Measurements from ENCODE around the gene CEP128. TPM values are rescaled to one million over a fixed set of nuclear protein-coding genes. Genes with fewer than 3 reads are reported as not detected.

The CEP128 gene
- total and polyA plus RNA-seq, 7 experiments from 2014 or later, result 4.2 to 22.8 (median 9.9) TPM

- H3K27ac ChIP-seq (ENCODE audit: low read depth, low read length), result no peak overlapping the region
- no peak overlapping the region for H3K4me3 ChIP-seq (ENCODE audit: low read length)
- DNase-seq (no peak), ATAC-seq (no peak)
- H3K4me1 Mint-ChIP-seq, result peaks cover 0 to 39% (median 5%) of the 10 kb centered on the region in 7 donors
- peaks cover 0 to 15% (median 13%) of the 10 kb centered on the region in 5 donors for H3K27me3 Mint-ChIP-seq
- no peak overlapping the region for H3K4me3 Mint-ChIP-seq
- no peak overlapping the region for H3K27ac Mint-ChIP-seq
- no peaks in the 10 kb centered on the region for H3K27me3 ChIP-seq (ENCODE audit: control insufficient read depth in 2 of 2, insufficient read depth in 2 of 2, low read length in 2 of 2)
- peaks cover 0 to 15% (median 0%) of the 10 kb centered on the region in 5 donors for H3K36me3 Mint-ChIP-seq
- H3K9me3 ChIP-seq (ENCODE audit: control insufficient read depth in 2 of 3, low read length in 3 of 3), result no peaks in the 10 kb centered on the region
- H3K9me3 Mint-ChIP-seq, result peaks cover 0 to 4% (median 0%) of the 10 kb centered on the region in 11 donors
- no peaks in the 10 kb centered on the region for H3K4me1 ChIP-seq (ENCODE audit: control insufficient read depth in 2 of 2, insufficient read depth in 2 of 2, low read length in 2 of 2)
- H3K36me3 ChIP-seq (ENCODE audit: control insufficient read depth in 2 of 3, insufficient read depth in 3 of 3, low read length in 3 of 3), result no peaks in the 10 kb centered on the region
- ChIA-PET CTCF (interaction anchor here (1.0 kb wide), 1 partner anchor 38 kb away, joined by 3 read pairs; no protein-coding TSS in a partner anchor), POLR2A (no interaction called here)
- intact Hi-C loops (cut with micrococcal nuclease), result loop anchor here in 1 of 2 donors (10.0 kb wide), 1 partner anchor 47 kb away; no protein-coding TSS in a partner anchor
Observed at GRCh38 chr14:80981673-80982072, 40.1 kb upstream of the CEP128 start.

- no peaks in the 10 kb centered on the region for H3K4me1 ChIP-seq (ENCODE audit: control insufficient read depth in 2 of 2, insufficient read depth in 2 of 2, low read length in 2 of 2)
- H3K27me3 Mint-ChIP-seq, result peaks cover 0 to 15% (median 11%) of the 10 kb centered on the region in 5 donors
- H3K4me1 Mint-ChIP-seq, result peaks cover 0 to 41% (median 5%) of the 10 kb centered on the region in 7 donors
- H3K36me3 Mint-ChIP-seq, result peaks cover 0 to 16% (median 0%) of the 10 kb centered on the region in 5 donors
- DNase-seq (no peak), ATAC-seq (no peak)
- no peak overlapping the region for H3K4me3 ChIP-seq (ENCODE audit: low read length)
- no peak overlapping the region for H3K27ac Mint-ChIP-seq
- H3K27me3 ChIP-seq (ENCODE audit: control insufficient read depth in 2 of 2, insufficient read depth in 2 of 2, low read length in 2 of 2), result no peaks in the 10 kb centered on the region
- POLR2A ChIA-PET, result no interaction called here
- H3K4me3 Mint-ChIP-seq, result no peak overlapping the region
- H3K36me3 ChIP-seq (ENCODE audit: control insufficient read depth in 2 of 3, insufficient read depth in 3 of 3, low read length in 3 of 3), result no peaks in the 10 kb centered on the region
- no peaks in the 10 kb centered on the region for H3K9me3 ChIP-seq (ENCODE audit: control insufficient read depth in 2 of 3, low read length in 3 of 3)
- no peak overlapping the region for H3K27ac ChIP-seq (ENCODE audit: low read depth, low read length)
- H3K9me3 Mint-ChIP-seq, result peaks cover 0 to 4% (median 0%) of the 10 kb centered on the region in 11 donors
- CTCF ChIA-PET, result interaction anchor here (1.0 kb wide), 1 partner anchor 37 kb away, joined by 3 read pairs; no protein-coding TSS in a partner anchor
- intact Hi-C loops (cut with micrococcal nuclease), result loop anchor here in 1 of 2 donors (10.0 kb wide), 1 partner anchor 46 kb away; no protein-coding TSS in a partner anchor
Observed at GRCh38 chr14:80981156-80981555, 39.6 kb upstream of the CEP128 start.

- Histone ChIP-seq H3K36me3 (ENCODE audit: control insufficient read depth in 2 of 3, insufficient read depth in 3 of 3, low read length in 3 of 3) (no peaks in the 10 kb centered on the region), H3K4me1 (ENCODE audit: control insufficient read depth in 2 of 2, insufficient read depth in 2 of 2, low read length in 2 of 2) (no peaks in the 10 kb centered on the region), H3K4me3 (ENCODE audit: low read length) (no peak overlapping the region), H3K9me3 (ENCODE audit: control insufficient read depth in 2 of 3, low read length in 3 of 3) (no peaks in the 10 kb centered on the region), H3K27ac (ENCODE audit: low read depth, low read length) (no peak overlapping the region), H3K27me3 (ENCODE audit: control insufficient read depth in 2 of 2, insufficient read depth in 2 of 2, low read length in 2 of 2) (no peaks in the 10 kb centered on the region)
- no peak for DNase-seq
- peaks cover 0 to 6% (median 0%) of the 10 kb centered on the region in 11 donors for H3K9me3 Mint-ChIP-seq
- ChIA-PET POLR2A (no interaction called here), CTCF (interaction anchor here (0.5 kb wide), 1 partner anchor 187 kb away, joined by 3 read pairs; no protein-coding TSS in a partner anchor)
- H3K36me3 Mint-ChIP-seq, result peaks cover 0 to 19% (median 0%) of the 10 kb centered on the region in 5 donors
- no peak overlapping the region for H3K4me3 Mint-ChIP-seq
- ATAC-seq, result no peak
- no peak overlapping the region for H3K27ac Mint-ChIP-seq
- intact Hi-C loops (cut with micrococcal nuclease), result loop anchor here in 1 of 2 donors (10.0 kb wide), 1 partner anchor 45 kb away; no protein-coding TSS in a partner anchor
- peaks cover 0 to 18% (median 6%) of the 10 kb centered on the region in 5 donors for H3K27me3 Mint-ChIP-seq
- H3K4me1 Mint-ChIP-seq, result peaks cover 0 to 33% (median 5%) of the 10 kb centered on the region in 7 donors
Observed at GRCh38 chr14:80979951-80980350, 38.4 kb upstream of the CEP128 start.

GRCh38 chr14:80978403-80978802 lies 36.9 kb upstream of the CEP128 start:
- intact Hi-C loops (cut with micrococcal nuclease), result no loop called here
- Histone ChIP-seq H3K27me3 (ENCODE audit: control insufficient read depth in 2 of 2, insufficient read depth in 2 of 2, low read length in 2 of 2) (no peaks in the 10 kb centered on the region), H3K9me3 (ENCODE audit: control insufficient read depth in 2 of 3, low read length in 3 of 3) (no peaks in the 10 kb centered on the region), H3K36me3 (ENCODE audit: control insufficient read depth in 2 of 3, insufficient read depth in 3 of 3, low read length in 3 of 3) (no peaks in the 10 kb centered on the region), H3K4me3 (ENCODE audit: low read length) (no peak overlapping the region), H3K4me1 (ENCODE audit: control insufficient read depth in 2 of 2, insufficient read depth in 2 of 2, low read length in 2 of 2) (peaks cover 0 to 8% of the 10 kb centered on the region in 2 donors), H3K27ac (ENCODE audit: low read depth, low read length) (no peak overlapping the region)
- peak overlapping the region in 2 of 9 donors; percentile 51 to 72 for H3K27ac Mint-ChIP-seq
- peaks cover 0 to 22% (median 0%) of the 10 kb centered on the region in 5 donors for H3K36me3 Mint-ChIP-seq
- peak overlapping the region in 1 of 10 donors; percentile 72 for H3K4me3 Mint-ChIP-seq
- ATAC-seq (peak; percentile 50), DNase-seq (peak in 1 of 9 donors; percentile 18)
- peaks cover 0 to 29% (median 7%) of the 10 kb centered on the region in 5 donors for H3K27me3 Mint-ChIP-seq
- ChIA-PET CTCF (interaction anchor here (1.8 kb wide), 1 partner anchor 9 kb away, joined by 10 read pairs; no protein-coding TSS in a partner anchor), POLR2A (interaction anchor here (1.0 kb wide), 1 partner anchor 19 kb away, joined by 3 read pairs; no protein-coding TSS in a partner anchor)
- H3K4me1 Mint-ChIP-seq, result peaks cover 0 to 40% (median 5%) of the 10 kb centered on the region in 7 donors
- peaks cover 0 to 6% (median 0%) of the 10 kb centered on the region in 11 donors for H3K9me3 Mint-ChIP-seq

- POLR2A ChIA-PET, result interaction anchor here (1.0 kb wide), 1 partner anchor 17 kb away, joined by 3 read pairs; no protein-coding TSS in a partner anchor
- Histone ChIP-seq H3K27ac (ENCODE audit: low read depth, low read length) (no peak overlapping the region), H3K4me1 (ENCODE audit: control insufficient read depth in 2 of 2, insufficient read depth in 2 of 2, low read length in 2 of 2) (peaks cover 0 to 8% of the 10 kb centered on the region in 2 donors), H3K4me3 (ENCODE audit: low read length) (no peak overlapping the region), H3K27me3 (ENCODE audit: control insufficient read depth in 2 of 2, insufficient read depth in 2 of 2, low read length in 2 of 2) (no peaks in the 10 kb centered on the region), H3K9me3 (ENCODE audit: control insufficient read depth in 2 of 3, low read length in 3 of 3) (no peaks in the 10 kb centered on the region), H3K36me3 (ENCODE audit: control insufficient read depth in 2 of 3, insufficient read depth in 3 of 3, low read length in 3 of 3) (no peaks in the 10 kb centered on the region)
- intact Hi-C loops (cut with micrococcal nuclease), result no loop called here
- ATAC-seq, result peak; percentile 38
- Mint-ChIP-seq H3K4me1 (peaks cover 0 to 41% (median 5%) of the 10 kb centered on the region in 7 donors), H3K27ac (peak overlapping the region in 1 of 9 donors; percentile 69), H3K9me3 (peaks cover 0 to 6% (median 0%) of the 10 kb centered on the region in 11 donors), H3K4me3 (no peak overlapping the region), H3K36me3 (peaks cover 0 to 20% (median 0%) of the 10 kb centered on the region in 5 donors), H3K27me3 (peaks cover 0 to 36% (median 9%) of the 10 kb centered on the region in 5 donors)
- DNase-seq, result no peak
- CTCF ChIA-PET, result interaction anchor here (1.8 kb wide), 1 partner anchor 10 kb away, joined by 10 read pairs; no protein-coding TSS in a partner anchor
Observed at GRCh38 chr14:80977221-80977620, 35.7 kb upstream of the CEP128 start.

GRCh38 chr14:80974679-80975078 lies 33.1 kb upstream of the CEP128 start:
- peaks cover 0 to 46% (median 8%) of the 10 kb centered on the region in 5 donors for H3K27me3 Mint-ChIP-seq

More at GRCh38 chr14:80974679-80975078, 33.1 kb upstream of the CEP128 start:
- Mint-ChIP-seq H3K4me3 (no peak overlapping the region), H3K27ac (no peak overlapping the region), H3K4me1 (peaks cover 0 to 40% (median 5%) of the 10 kb centered on the region in 7 donors), H3K36me3 (peaks cover 0 to 16% (median 0%) of the 10 kb centered on the region in 5 donors), H3K9me3 (peaks cover 0 to 6% (median 0%) of the 10 kb centered on the region in 11 donors)
- no peak overlapping the region for H3K27ac ChIP-seq (ENCODE audit: low read depth, low read length)
- no peak overlapping the region for H3K4me3 ChIP-seq (ENCODE audit: low read length)
- CTCF ChIA-PET, result interaction anchor here (1.0 to 1.3 kb wide), 2 partner anchors 13 kb away, joined by 3 to 4 read pairs; no protein-coding TSS in a partner anchor
- ATAC-seq (no peak), DNase-seq (no peak)
- no peaks in the 10 kb centered on the region for H3K9me3 ChIP-seq (ENCODE audit: control insufficient read depth in 2 of 3, low read length in 3 of 3)
- H3K27me3 ChIP-seq (ENCODE audit: control insufficient read depth in 2 of 2, insufficient read depth in 2 of 2, low read length in 2 of 2), result no peaks in the 10 kb centered on the region
- peaks cover 0 to 8% of the 10 kb centered on the region in 2 donors for H3K4me1 ChIP-seq (ENCODE audit: control insufficient read depth in 2 of 2, insufficient read depth in 2 of 2, low read length in 2 of 2)
- no peaks in the 10 kb centered on the region for H3K36me3 ChIP-seq (ENCODE audit: control insufficient read depth in 2 of 3, insufficient read depth in 3 of 3, low read length in 3 of 3)
- intact Hi-C loops (cut with micrococcal nuclease), result no loop called here
- POLR2A ChIA-PET, result interaction anchor here (0.6 kb wide), 1 partner anchor 25 kb away, joined by 3 read pairs; no protein-coding TSS in a partner anchor
